GM21786 (cell line): Measurements from ENCODE around the gene KLHDC4.
"Not testable (repeated sequence)": the region's sequence is repeated elsewhere in the genome, so short reads cannot be mapped to it uniquely, and the experiment has no call there.

Experiments
- ATAC-seq: cut with Tn5 transposase; IDR thresholded peaks from one replicate; pipeline ENCODE4 v1.9.1; 2021; ENCODE audit not compliant: unreplicated experiment

The KLHDC4 gene

DNA sequence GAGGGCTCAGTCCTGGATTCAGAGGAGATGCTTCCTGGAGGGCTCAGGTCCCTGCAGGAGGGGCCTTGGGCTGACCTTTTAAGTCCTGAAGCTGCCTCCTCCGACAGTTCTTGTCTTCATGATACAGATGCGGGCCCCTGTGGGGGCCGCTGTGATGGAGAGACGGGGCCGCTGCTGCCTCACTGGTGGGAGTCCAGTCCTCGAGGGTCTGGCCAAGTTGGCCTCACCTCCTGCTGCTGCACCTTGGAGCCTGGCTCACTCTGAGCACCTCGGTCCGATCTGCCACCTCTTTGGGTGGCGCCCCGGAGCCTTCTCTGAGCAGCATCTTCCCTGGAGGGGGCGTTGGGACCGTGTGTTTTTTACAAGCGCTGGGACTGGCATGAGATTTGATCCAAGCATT, 79.1 kb downstream of the KLHDC4 start:
- no peak for ATAC-seq

- ATAC-seq, result no peak
These were observed 80.0 kb downstream of the KLHDC4 start for GRCh38 chr16:87685766-87686165.

DNA sequence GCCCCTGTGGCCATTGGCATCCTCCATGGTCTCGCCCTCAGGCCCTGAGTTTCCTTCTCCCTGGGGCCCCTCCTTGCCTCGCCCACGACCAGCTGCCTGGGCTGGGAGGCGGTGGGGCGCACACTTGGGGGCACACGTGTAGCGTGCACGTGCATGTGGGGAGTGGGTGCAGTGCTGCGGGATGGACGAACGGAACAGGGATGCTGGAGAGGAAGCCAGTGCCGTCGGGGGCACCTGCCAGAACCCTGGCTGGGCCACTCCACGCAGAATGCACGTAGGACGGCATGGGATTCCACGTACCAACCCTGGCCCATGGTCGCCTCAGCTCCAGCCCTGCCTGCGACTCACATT, 80.4 kb downstream of the KLHDC4 start:
- no peak for ATAC-seq

- ATAC-seq, result no peak
These were observed 80.9 kb downstream of the KLHDC4 start for GRCh38 chr16:87684711-87685404.

- ATAC-seq, result no peak
These were observed 81.6 kb downstream of the KLHDC4 start for GRCh38 chr16:87684106-87684677.

DNA sequence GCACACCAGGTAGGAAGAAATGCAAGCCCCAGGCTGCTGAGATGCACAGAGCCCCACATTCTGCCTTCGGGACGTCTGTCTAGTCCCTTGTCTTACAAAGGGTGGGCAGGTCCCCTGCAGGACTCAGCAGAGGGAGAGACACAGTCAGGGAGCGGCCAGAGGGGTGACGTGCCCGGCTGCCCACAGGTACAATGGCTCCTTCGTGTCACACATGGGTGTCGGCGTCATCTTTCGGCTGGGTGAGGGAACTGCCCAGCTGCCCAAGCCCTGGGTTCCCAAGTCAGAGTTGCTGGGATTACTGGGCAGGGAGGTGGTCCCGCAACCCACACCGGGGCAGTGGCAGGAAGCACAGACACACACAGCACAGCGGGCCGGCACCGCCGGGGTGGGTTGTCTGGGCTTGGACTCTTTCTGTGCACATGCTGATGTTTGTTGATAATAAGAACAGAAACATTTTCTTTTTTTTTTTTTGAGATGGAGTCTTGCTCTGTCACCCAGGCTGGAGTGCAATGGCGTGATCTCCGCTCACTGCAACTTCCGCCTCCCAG, 82.9 kb downstream of the KLHDC4 start:
- ATAC-seq, result no peak

DNA sequence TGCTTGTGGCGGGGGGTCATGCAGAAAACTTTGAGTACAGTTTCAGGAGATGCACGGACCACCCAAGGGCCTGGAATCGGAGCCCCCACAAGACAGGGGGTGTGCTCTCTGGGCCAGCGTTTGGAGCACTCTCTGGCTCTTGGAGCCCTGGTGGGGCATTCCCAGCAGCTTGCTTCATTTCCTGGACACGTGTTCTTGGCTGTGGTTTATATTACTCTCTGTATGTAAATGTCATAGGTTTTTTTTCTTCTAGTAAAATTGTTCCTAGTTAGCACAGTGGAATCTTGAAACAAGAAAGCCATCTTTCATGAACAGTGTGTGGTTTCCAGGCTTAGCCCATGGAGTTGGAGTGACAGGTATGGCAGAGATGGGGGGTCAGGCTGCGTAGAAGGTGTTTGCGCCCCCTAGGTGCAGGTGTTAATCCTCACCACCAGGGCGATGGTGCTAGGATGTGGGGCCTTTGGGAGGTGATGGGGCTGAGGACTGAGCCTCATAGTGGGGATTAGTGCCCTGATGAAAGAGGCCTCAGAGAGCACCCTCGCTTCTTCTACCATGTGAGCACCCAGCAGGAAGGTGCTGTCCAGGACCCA, 83.7 kb downstream of the KLHDC4 start:
- ATAC-seq, result no peak

DNA sequence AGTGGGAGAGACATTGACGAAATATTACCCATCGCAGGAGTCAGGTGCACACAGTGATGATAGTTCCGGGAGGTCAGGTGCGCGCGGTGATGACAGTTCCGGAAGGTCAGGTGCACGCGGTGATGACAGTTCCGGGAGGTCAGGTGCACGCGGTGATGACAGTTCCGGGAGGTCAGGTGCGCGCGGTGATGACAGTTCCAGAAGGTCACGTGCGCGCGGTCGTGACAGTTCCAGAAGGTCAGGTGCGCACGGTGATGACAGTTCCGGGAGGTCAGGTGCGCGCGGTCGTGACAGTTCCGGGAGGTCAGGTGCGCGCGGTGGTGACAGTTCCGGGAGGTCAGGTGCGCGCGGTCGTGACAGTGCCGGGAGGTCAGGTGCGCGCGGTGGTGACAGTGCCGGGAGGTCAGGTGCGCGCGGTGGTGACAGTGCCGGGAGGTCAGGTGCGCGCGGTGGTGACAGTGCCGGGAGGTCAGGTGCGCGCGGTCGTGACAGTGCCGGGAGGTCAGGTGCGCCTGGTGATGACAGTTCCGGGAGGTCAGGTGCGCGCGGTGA, 84.7 kb downstream of the KLHDC4 start:
- ATAC-seq, result not testable (repeated sequence)

DNA sequence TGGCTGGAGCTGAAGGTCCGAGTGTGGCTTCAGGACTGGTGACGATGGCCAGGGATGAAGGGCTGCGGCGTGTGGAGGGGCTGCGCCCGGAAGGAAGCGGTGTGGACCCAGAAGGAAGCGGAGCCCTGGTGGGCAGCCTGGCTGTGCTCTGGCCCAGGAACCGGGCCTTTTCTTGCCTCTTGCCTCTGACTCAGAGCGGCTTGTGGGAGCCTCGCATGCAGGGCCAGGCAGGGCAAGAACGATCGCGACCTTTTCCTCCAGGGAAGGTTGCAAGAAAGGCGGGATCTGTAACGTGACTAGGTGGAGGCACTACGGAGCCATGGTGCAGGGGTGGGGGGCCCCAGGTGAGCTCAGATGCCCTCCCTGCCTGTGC, 85.5 kb downstream of the KLHDC4 start:
- ATAC-seq, result no peak

DNA sequence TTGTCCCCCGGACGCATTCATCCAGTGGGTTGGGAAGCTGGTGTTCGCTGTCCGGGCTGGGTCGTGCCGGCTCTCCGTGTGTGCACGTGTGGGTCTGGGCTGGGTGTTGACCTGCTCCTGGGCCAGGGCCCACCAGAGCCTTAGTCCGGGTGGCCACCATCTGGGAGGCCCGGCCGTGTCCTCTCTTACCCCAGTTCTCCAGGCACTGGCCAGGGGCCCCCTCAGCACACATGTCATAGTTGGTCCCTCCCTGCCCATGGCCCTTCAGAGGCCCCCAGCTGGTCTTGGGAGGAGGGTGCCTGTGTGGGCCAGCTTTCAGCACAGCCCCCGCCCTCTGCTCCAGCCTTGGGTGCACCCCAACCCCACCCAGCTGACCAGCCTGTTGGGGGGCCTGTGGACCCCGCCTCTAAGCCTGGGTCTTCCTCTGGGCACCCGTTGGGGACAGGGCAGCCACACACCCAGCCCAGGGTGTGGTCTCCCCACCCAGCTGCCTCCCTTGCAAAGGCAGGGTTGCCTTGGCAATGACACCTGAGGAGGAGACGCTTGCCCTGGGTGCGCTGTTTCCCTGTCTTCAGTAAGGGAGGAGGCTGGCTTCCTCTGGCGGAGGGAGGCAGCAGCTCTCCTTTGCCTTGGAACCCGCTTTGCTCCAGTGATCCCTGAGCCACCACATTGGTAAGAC, 86.1 kb downstream of the KLHDC4 start:
- no peak for ATAC-seq

DNA sequence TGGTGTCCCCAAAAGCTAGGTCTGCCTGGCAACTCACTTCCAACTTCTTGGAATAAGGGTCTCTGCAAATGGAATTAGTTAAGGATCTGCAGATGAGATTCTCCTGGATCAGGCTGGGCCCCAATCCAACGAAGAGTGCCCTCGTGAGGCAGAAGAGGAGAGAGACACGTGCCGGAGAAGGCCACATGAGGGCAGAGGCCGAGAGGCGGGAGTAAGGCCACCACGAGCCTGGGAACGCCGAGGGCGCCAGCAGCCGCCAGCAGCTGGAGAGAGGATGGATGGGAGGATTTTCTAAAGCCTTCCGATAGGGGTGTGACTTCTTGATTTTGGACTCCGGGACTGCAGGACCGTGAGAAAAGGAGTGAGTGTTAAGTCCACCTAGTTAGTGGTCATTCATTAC, 87.2 kb downstream of the KLHDC4 start:
- no peak for ATAC-seq

- no peak for ATAC-seq
These were observed 88.0 kb downstream of the KLHDC4 start for GRCh38 chr16:87677830-87678229.

DNA sequence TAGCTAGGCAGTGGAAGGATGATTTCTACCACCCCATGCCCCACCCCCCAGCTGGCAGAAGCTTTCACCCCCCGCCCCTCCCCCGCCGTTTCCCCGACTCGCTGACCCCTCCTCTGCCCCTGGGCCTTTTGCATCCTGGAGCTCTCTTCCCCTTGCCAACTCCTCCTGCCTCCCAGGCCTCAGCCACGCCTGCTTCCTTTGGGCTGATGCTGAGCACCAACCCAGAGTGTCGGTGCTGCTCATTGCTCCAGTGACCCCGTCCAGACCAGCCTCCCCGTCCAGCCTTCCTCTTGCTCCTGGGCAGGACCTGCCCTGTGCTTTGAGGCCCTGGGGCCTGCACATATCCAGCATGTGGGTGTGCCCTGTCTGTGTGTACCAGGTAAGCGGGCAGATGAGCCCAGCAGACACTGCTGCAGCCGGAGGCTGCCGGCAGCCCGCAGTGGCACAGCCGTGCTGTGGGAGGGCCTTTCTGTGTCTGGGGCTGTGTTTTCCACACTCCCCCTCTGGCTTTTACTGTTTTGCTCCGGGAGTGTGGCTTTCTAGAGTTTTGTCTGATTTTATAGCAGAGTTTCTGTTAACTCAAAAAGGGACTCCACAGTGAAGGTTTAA, 90.6 kb downstream of the KLHDC4 start:
- no peak for ATAC-seq

GRCh38 chr16:87674419-87674818, 91.4 kb downstream of the KLHDC4 start:
- no peak for ATAC-seq

- no peak for ATAC-seq
These were observed 94.0 kb downstream of the KLHDC4 start for GRCh38 chr16:87671715-87672270.

- ATAC-seq, result no peak
These were observed 94.6 kb downstream of the KLHDC4 start for GRCh38 chr16:87671221-87671620.

- no peak for ATAC-seq
These were observed 96.1 kb downstream of the KLHDC4 start for GRCh38 chr16:87669672-87670071.

DNA sequence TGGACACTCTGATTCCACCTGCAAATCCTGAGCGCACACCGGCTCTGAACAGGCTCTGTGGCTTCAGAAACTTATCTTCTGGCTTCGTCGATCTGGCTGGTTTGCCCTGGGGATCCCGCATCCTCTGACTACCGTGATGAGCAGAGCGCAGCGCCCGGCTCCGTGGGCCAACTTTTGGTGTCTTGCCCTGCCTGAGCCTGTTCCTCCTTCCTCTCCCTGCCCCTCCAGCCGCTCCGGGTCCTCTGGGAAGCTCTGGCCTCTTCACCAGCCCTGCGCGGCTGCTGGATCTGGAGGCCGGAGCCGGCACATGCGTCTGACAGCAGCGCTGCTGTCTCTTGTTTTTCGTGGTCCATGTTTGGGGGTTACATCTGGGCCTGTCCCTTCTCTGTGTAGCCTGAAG, 97.8 kb downstream of the KLHDC4 start:
- no peak for ATAC-seq

DNA sequence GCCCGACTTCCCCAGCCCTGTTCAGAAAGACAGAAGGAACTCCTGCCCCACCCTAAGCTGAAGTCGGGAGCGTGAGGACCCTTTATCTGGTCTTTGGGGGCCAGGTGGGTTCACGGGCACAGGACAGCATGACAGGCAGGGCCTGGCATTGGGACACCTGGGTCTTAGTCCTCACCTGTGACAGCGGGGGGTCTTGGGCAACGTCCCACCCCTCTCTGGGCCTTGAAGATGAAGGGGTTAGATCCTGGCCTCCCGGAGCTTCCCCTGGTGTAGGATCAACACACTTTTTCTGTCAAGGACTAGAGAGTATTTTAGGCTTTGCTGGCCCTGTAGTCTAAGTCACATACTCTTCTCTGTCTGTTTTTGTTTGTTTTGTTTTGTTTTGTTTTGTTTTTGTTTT, 98.3 kb downstream of the KLHDC4 start:
- no peak for ATAC-seq

DNA sequence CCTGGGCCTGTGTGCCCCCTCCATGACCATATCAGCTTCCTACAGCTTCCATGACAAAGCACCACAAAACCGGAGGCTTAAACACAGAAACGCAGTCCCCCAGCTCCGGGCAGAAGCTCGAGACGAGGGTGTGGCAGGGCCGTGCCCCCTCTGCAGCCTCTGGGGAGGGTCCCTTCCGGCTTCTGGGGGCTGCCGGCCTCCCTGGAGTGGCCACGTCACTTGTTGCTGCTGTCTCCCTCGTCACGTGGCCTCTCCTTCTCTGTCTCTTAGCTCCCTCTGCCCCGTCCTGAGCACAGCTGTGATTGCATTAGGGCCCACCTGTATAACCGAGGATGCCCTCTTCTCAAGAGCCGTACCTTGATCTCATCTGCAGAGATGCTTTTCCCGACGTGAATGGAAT, 98.9 kb downstream of the KLHDC4 start:
- no peak for ATAC-seq

- ATAC-seq, result no peak
These were observed 100.6 kb downstream of the KLHDC4 start for GRCh38 chr16:87665193-87665592.
